HG03064 (cell line): Measurements from ENCODE around the gene S100A14.
"Not testable (repeated sequence)": the region's sequence is repeated elsewhere in the genome, so short reads cannot be mapped to it uniquely, and the experiment has no call there.

Experiments used
- ATAC-seq: cut with Tn5 transposase; IDR thresholded peaks from one replicate; pipeline ENCODE4 v1.9.1; 2021; ENCODE audit warnings: low read depth; ENCODE audit not compliant: unreplicated experiment

Gene S100A14

DNA sequence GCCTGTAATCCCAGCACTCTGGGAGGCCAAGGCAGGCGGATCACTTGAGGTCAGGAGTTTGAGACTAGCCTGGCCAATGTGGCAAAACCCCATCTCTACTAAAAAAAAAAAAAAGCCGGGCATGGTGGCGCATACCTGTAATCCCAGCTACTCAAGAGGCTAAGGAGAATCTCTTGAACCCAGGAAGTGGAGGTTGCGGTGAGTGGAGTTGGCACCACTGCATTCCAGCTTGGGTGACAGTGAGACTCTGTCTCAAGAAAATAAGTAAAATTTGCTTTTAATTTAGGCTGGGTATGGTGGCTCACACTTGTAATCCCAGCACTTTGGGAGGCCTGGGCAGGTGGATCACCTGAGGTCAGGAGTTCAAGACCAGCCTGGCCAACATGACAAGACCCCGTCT, 24.1 kb upstream of the S100A14 start:
- not testable (repeated sequence) for ATAC-seq

DNA sequence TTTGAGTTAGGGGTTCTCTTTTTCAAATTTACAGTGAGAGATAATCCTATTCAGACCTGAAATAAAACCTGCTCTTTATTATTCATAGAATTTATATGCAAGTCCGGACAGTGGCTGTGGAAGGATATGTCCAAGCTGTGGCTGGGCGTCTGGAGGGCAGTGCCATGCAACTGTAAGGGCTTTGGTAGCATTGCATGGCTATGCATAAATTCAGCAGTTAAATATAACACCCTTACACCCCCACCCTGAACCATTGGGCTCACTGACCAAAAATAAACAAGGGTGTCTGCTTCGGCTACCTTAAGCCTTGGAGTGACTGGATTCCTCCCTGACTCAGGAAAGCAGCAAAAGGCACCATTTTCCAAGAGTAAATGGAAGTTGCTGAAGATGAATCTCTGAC, 23.2 kb upstream of the S100A14 start:
- no peak for ATAC-seq

DNA sequence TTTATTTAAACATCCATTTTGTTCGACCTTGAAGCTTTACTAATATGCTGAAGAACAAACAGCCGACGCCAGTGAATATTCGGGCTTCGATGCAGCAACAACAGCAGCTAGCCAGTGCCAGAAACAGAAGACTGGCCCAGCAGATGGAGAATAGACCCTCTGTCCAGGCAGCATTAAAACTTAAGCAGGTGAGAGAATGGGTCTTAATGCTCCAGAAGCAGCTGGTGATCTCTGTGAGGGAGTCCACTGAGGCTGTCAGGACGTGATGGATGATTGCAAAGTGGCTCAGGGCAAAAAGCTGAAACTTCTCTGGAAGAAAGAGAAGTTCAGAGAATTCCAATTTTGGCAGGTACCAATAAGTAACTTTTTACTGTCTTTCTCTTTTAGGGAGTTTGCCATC, 22.1 kb upstream of the S100A14 start:
- no peak for ATAC-seq

DNA sequence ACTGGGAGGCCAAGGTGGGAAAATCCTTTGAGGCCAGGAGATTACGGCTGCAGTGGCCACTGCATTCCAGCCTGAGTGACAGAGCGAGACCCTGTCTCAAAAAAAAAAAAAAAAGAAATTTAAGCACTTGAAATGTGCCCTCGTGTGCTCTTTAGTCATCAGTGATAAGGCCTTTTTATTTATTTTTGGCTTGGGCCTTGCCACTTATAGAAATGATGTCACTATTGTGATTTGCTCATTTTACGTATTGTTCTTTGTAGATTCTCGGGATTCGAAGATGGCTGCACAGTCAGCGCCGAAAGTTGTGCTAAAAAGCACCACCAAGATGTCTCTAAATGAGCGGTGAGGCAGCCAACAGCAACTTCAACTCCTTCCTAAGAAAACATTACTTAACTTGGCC, 20.2 kb upstream of the S100A14 start:
- ATAC-seq = no peak

DNA sequence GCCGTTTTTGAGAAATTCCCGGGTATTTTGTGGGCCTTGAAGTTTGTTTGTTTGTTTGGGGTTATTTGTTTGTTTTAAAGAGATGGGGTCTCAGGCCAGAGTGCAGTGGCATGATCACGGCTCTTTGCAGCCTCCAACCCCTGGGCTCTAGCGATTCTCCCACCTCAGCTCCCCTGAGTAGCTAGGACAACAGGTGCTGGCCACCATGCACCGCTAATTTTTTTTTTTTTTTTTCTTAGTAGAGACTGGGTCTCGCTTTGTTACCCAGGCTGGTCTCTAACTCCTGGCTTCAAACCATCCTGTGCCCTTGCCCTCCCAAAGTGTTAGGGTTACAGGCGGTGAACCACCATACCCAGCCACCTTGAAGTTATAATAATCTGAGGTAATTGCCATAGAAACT, 19.7 kb upstream of the S100A14 start:
- ATAC-seq = no peak

DNA sequence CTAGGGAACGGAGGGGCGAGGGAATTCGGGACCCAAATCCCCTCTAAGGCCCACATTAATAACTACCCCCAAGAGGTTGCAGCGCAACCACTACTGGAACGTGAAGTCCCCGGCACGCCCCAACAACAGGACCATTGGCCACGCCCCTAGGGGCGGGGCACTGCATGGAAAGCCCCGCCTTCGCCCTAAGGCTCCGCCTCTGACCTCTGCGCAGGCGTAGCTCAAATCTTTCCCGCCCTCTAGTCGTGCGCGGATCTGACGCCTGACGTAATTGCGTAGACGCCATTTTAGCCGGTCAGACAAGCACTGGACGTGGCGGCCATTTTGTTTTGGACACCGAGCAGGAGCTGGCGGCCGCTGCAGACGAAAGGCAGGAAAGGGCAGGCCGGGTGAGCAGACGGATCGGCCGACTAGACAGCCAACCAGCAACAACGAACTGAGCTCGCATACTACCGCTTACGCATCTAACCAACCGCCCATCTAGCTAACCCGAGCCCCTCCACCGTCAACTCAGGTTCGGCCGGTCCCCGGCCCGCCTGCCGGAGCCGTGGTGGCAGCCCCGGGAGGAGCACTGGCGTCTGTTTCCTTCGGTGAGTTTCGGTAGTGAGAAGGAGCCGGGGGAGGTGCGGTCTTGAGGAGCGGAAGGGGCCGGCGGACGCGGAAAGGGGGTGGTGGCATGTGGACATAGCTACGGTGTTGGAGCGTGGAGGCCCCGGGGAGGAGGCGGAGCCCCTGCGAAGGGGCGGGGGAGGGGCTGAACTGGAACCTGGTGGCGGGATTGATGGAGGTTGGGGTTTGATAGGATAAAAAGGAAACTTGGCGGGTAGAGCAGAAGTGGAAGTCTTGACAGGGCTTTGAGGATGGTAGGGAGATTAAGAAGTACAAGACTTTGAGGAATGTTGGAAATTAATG, 17.9 kb upstream of the S100A14 start, which contains the start of gene CHTOP:
Gene CHTOP, plus strand, starts transcription at position 313 of the 912 bp plus-strand sequence. CDS start 2,523 bp downstream, outside the sequence.
- peak; percentile 78 for ATAC-seq

DNA sequence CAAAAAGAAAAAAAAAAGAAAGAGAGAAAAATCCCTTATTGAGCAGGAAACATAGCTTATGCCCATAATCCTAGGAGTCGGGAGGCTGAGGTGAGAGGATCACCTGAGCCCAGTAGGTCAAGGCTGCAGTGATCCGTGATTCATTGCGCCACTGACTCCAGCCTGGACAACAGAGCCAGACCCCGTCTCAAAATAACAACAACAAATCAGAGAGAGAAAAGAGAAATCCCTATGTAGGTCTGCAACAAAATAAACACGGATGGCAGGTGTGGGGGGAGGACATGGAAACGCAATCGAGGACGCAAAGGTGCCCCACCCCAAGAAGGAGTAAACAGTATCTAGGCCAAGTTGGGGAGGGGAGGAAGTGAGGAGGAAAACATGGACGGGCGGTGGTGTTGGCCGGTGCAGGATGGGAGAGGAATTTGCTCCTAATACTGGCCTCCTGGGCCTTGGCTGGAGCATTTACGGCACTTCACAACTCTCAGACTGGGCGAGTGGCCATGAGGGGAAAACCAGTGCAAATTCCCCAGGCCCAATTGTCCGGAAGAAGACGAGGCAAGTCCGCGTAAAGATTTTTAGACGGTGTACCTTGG, 17.1 kb upstream of the S100A14 start:
- ATAC-seq = no peak

DNA sequence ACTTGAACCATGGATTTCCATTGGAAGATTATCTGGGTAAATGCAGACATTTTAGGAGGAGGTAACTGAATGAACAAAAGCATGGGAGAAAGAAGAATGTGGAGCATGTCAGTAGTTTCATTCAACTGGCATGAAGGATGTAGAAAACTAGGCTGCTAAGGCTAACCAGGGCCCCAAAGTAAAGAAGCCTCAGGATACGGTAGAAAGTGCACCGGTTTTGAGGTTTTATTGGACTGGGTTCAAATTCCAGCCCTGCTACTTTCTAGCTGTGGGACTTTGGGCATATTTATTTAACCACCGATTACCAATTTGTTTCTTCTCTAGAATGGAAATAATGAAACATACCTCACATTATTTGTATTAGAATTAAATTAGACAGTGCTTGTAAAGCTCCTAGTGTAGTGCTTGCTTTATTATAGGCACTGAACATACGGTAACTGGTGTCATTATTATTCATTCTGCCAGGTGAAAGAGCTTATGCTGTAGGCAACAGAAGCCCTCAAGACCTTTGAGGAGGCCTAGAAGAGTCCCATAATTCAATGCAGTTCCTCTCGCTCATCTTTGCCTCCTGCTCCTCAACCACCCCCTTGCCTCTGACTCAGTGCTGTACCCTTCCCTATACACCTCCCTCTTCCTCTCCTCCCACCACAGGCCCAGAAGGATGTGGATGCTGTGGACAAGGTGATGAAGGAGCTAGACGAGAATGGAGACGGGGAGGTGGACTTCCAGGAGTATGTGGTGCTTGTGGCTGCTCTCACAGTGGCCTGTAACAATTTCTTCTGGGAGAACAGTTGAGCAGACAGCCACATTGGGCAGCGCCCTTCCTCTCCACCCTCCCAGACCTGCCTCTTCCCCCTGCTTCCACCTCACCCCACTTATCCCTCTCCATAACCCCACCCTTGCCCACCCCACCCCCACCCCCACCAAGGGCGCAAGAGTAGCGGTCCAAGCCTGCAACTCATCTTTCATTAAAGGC, 15.2 kb upstream of the S100A14 start:
- ATAC-seq = no peak

DNA sequence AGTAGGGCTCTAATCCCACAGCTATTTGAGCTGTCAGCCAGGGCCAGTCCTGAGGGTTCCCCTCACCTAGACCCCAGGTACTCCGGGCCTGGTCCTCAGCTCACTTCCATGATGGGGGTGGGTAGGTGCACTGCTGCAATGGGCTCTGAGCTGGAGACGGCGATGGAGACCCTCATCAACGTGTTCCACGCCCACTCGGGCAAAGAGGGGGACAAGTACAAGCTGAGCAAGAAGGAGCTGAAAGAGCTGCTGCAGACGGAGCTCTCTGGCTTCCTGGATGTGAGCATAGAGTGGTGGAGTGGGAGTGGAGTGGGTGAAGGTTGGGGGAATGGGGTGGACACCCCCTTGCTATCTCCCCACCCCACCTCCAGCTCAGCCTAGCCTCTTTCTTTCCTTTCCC, 14.3 kb upstream of the S100A14 start:
- no peak for ATAC-seq

DNA sequence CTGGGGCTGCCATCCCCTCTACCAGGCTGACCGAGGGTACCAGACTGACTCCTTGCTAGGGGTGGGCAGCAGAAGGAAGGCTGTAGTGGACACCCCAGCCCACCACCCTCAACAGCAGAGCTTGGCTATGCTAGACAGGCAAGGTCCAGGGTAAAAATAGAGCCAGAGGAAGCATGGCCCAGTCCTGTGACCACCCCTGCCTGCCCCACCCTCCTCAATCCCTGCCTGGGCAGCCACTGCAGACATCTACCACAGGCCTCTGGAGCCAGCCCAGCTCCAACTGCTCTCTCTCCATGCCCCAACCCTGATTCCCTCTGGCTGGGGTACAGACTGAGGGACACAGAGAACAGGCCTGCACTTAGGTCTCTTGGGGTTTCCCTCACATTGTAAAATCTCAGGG, 13.8 kb upstream of the S100A14 start:
- no peak for ATAC-seq

DNA sequence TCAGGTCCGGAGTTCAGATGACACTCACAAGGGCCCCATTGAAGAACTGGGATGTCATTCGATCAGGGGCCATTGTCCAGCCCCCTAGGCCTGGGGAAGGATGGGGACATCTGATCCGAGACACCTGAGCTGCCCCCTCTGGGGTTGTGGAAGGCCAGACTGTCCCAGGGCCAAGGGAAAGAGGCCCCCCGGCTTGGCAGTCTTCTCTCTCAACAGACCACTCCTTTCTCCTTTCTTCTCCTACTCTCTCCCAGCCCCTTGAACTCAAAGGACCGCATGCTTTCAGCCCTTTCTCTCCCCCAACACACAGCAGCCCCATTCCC, 13.2 kb upstream of the S100A14 start:
- ATAC-seq = no peak

DNA sequence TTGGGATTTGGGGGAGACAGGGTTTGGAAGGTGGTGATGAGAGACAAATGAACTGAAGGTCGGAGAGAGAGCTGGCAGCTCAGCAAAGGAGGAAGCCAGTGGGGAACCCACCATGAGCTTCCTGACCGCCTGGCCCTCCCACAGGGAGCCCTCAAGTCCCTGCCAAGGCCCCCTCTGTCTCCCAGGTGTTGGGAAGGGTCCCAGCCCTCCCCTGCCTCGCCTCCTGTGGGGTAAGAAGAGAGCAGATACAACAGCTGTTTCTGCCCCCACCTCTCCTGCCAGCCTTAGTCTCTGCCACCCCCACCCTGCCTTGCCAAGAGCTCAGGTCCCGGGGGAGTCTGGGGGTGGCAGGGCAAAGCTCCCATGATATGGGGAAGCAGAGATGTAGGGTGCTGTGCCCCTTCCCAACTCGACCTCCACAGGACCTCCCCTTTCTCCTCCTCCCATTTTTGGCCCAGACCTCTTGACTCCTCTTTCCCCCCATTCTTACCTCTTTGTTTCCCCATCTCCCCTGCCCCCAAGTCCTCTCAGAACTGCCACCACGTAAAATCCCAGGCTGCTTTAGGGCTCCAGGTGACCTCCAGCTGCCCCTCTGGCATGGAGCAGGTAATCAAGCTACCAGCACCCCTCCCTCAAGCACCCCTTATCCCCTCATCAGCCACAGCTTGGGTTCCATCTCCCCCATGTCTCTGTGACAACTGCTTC, 12.7 kb upstream of the S100A14 start:
- ATAC-seq = no peak

DNA sequence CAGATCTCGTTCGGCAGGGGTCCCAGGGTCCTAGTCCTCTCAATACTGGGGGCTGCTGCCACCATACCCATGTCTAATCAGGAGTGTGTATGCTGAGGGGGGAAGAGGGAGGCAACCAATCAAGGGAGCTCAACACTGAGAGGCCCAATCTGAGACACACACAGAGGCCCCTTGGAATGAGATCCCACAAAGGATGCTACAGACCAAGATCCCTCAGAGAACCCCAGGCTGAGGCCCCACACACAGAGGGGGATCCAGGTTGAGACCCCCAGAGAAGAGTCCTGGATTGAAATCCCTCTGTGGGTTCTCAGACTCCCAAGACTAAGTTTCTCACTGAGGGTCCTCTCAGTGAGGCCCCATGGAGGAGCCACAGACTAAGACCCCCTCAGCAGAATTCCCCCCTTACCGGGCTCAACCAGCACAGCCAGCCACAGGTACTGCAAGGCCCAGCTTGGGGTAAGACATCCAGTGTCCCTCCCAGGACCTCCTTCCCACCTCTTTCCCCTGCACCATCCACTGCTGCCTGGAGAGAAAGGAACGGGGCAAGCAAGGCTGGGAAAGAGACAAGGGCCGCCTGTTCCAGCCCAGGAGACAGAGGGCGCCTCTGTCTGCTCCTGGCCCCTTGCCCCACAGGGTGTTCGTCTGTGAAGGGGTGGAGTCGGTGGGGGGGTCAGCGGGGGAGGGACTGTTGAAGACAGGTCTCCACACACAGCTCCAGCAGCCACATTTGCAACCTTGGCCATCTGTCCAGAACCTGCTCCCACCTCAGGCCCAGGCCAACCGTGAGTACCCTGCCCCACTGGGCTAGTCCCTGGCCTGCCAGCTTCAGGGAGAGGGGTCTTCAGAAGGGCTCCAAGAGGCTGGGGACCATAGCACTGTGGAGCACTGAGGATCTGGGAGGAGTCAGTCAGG, 11.8 kb upstream of the S100A14 start, which contains the start of gene S100A1:
Gene S100A1, plus strand, starts transcription at position 720 of the 912 bp plus-strand sequence. CDS start 2,088 bp downstream, outside the sequence.
- ATAC-seq = no peak

DNA sequence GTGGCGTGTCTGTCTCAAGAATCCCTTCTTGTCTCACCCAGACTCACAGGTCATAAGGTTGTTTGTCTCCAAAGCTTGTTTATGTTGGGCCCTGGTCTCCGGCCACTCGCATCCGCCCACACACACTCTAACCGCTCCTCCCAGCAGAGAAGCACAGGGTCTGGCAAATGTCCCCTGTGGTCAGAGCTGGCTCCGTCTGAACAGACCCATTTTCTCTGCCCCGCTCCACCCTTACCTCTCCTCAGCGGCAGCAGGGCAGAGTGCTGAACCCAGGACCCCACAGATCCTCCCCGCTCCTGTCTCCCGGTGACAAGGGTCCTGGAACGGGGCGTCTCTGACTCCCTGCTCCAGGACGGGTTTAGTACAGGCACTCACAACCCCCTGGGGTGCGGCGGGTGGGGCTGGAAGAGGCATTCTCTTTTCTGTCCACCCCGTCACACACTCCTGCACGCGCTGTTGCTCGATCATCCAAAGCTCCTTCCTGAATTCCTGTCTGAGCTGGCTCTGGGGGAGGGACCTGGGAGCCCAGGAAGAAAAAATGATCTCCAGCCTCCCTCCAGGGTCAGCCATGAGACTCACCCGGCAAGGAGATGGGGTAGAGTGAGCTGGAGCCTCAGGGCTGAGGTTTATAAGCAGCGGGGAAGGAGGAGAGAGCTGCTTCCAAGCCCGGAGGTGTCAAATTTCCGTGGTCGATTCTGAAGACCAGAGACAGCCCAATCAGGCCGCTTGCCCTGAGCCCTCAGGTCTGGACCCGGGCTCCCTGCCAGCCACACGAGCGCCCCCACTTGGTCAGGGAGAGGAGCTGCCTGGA, 11.0 kb upstream of the S100A14 start, which contains the start of gene S100A13:
Gene S100A13, minus strand, starts transcription at position 602 of the 811 bp plus-strand sequence. CDS start 1,033 bp downstream, outside the sequence.
- ATAC-seq = no peak

DNA sequence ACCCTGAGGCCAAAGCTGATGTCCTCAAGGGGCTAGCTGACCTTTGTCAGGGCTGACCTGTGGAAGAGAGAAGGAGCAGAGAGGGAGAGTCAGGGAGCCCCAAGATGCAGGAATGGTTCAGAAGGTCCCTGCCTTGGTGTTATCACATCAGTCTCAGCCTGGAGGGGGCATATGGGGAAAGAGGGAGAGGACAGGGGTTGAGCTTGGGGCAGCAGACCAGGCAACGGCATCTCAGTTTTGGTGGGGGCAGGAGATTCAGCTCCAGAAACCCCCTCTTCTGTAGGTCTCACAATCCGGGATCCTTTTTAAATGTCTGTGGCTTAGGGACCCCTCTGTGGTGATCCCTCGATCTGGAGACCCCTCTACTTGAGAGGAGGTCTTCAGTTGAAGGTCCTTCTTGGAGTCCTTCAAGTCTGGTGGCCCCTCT, 10.4 kb upstream of the S100A14 start:
- no peak for ATAC-seq

DNA sequence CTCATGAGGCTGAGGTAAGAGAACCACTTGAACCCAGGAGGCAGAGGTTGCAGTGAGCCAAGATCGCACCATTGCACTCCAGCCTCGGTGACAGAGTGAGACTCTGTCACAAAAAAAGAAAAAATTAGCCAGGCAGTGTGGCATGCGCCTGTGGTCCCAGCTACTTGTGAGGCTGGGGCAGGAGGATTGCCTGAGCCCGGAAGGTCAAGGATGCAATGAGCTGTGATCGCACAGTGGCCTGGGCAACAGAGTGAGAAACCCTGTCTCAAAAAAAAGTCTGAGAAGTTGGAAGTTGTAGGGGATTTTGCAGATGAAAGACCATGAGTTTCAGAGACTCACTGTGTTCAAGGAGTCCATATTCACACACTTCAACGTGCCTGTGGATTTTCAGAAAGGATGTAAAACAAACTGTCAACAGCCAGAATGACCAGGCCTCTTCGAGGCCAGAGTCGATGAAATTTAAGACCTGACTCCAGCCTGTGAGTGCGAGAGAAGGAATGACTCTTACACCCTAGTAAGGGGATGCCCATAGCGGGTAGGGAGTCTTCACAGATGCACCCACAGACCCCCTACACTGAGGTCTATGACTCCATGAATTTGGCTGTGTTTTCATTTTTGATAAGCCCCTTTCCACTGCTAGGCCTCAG, 9.0 kb upstream of the S100A14 start:
- ATAC-seq = no peak

DNA sequence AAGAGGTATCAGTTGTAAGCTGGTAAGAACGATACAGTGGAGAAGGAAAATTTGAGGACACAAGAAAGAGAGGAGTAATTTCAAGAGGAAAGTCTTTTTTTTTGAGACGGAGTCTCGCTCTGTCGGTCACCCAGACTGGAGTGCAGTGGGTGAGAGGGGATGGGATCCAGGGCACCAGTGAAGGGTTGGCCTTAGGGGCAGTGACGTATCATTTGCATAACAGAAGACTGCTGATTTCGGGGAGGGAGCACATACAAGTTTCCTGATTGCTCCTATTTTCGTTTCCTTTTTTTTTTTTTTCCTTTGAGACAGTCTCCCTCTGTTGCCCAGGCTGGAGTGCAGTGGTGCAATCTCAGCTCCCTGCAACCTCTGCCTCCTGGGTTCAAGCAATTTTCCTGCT, 7.0 kb upstream of the S100A14 start:
- no peak for ATAC-seq

DNA sequence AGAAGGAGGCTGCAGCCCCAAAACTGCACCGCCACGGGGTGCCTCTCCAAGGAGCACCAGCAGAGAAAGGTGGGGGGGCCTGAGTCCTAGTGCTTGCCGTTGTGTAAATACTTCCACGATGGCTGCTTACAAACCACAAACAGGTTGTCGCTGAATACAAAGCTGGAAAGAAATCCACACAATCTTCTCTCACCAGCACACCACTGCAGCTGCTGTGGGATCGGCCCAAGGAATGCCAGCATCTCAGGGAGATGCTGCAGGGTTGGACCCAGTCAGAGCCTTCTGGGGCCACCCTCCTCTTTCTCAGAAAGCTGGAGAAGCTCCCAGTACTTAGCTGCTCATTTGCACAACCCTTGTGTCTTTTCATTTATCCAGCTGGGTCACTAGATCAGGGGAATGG, 3.0 kb upstream of the S100A14 start:
- no peak for ATAC-seq
